Measurements from ENCODE around the gene PDGFB. TPM values are rescaled to one million over a fixed set of nuclear protein-coding genes. Genes with fewer than 3 reads are reported as not detected.

Gene PDGFB
- total and polyA plus RNA-seq, 2 donors (not counting 1 experiment from before 2014, with no cell fraction given): 0.04 TPM; not detected in 1

DNA sequence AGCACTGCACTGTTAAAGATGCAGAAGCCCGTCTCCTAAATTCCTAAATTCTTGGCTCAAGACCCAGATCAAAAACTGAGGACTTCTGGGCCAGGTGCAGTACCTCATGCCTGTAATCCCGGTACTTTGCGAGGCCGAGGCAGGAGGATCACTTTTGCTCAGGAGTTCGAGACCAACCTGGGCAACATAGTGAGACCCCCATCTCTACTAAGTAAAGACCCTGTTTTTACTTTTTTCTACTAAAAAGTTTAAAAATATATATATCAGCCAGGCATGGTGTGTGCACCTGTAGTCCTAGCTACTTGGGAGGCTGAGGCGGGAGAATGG, 29.7 kb downstream of the PDGFB start:
- H3K9me3 ChIP-seq (ENCODE audit: control extremely low read depth in 1 of 3, control insufficient read depth in 2 of 3, insufficient read depth in 1 of 3, low read length in 2 of 3): peaks cover 0 to 4% (median 0%) of the 10 kb centered on the region in 3 donors
- POLR2A ChIA-PET: no interaction called here
- peaks cover 0 to 31% (median 12%) of the 10 kb centered on the region in 4 experiments for H3K27me3 ChIP-seq (replicated peaks in 1 of 4; ENCODE audit: control extremely low read depth in 1 of 4, control insufficient read depth in 3 of 4, insufficient read depth in 4 of 4, low read length in 3 of 4)
- H3K79me2 ChIP-seq (ENCODE audit: control insufficient read depth, insufficient read depth, low read length): no peaks in the 10 kb centered on the region
- no peak overlapping the region for H3K4me3 ChIP-seq (ENCODE audit: control extremely low read depth in 1 of 5, extremely low read depth in 1 of 5, insufficient read depth in 1 of 5, low read depth in 2 of 5, low read length in 4 of 5)
- H3K9me3 Mint-ChIP-seq (ENCODE audit: insufficient read depth): no peaks in the 10 kb centered on the region
- H3K27ac ChIP-seq (ENCODE audit: low read length in 2 of 2): no peak overlapping the region
- no peak overlapping the region for H3K9ac ChIP-seq (ENCODE audit: low read length)
- no peaks in the 10 kb centered on the region for H4K20me1 ChIP-seq (ENCODE audit: control insufficient read depth, insufficient read depth, low read length, poor library complexity, severe bottlenecking)
- no peak overlapping the region for H3K4me2 ChIP-seq (replicated peaks; ENCODE audit: low read depth, low read length, poor library complexity, severe bottlenecking)
- DNase-seq (no peak), ATAC-seq (ENCODE audit: low read depth) (no peak)
- CTCF ChIA-PET: no interaction called here
- no peak overlapping the region for H3K4me3 Mint-ChIP-seq
- no peak overlapping the region for H2AFZ ChIP-seq (ENCODE audit: insufficient read depth, low read depth, low read length, poor library complexity, severe bottlenecking)
- H3K4me1 ChIP-seq (ENCODE audit: control insufficient read depth in 2 of 2, insufficient read depth in 2 of 2, low read length in 2 of 2): no peaks in the 10 kb centered on the region
- H3K36me3 ChIP-seq (replicated peaks in 1 of 2; ENCODE audit: control extremely low read depth in 1 of 2, control insufficient read depth in 1 of 2, extremely low read depth in 1 of 2, insufficient read depth in 2 of 2, low read length in 1 of 2): no peaks in the 10 kb centered on the region
- H3K27me3 Mint-ChIP-seq: peaks cover 49% of the 10 kb centered on the region
- H3K4me1 Mint-ChIP-seq: no peaks in the 10 kb centered on the region
- H3K27ac Mint-ChIP-seq: no peak overlapping the region
- intact Hi-C loops (cut with micrococcal nuclease): no loop called here
- 100% methylated on average over 4 of the region's 6 CpGs for WGBS (ENCODE audit: insufficient coverage)
- TF ChIP-seq, protein P1, sequence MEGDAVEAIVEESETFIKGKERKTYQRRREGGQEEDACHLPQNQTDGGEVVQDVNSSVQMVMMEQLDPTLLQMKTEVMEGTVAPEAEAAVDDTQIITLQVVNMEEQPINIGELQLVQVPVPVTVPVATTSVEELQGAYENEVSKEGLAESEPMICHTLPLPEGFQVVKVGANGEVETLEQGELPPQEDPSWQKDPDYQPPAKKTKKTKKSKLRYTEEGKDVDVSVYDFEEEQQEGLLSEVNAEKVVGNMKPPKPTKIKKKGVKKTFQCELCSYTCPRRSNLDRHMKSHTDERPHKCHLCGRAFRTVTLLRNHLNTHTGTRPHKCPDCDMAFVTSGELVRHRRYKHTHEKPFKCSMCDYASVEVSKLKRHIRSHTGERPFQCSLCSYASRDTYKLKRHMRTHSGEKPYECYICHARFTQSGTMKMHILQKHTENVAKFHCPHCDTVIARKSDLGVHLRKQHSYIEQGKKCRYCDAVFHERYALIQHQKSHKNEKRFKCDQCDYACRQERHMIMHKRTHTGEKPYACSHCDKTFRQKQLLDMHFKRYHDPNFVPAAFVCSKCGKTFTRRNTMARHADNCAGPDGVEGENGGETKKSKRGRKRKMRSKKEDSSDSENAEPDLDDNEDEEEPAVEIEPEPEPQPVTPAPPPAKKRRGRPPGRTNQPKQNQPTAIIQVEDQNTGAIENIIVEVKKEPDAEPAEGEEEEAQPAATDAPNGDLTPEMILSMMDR (IDR thresholded peaks at IDR 0.05): no peak
- TF ChIP-seq EZH2 (IDR thresholded peaks at IDR 0.05; ENCODE audit: borderline replicate concordance, insufficient read depth, low read depth, low read length, poor library complexity, severe bottlenecking): no peak

GRCh38 chr22:39214383-39215069, 30.3 kb downstream of the PDGFB start:
- Mint-ChIP-seq H3K27me3 (peaks cover 44% of the 10 kb centered on the region), H3K4me1 (no peaks in the 10 kb centered on the region), H3K4me3 (no peak overlapping the region), H3K27ac (no peak overlapping the region), H3K9me3 (ENCODE audit: insufficient read depth) (no peaks in the 10 kb centered on the region)
- no peaks in the 10 kb centered on the region for H3K4me1 ChIP-seq (ENCODE audit: control insufficient read depth in 2 of 2, insufficient read depth in 2 of 2, low read length in 2 of 2)
- WGBS (ENCODE audit: insufficient coverage): 67% methylated on average over 7 of the region's 8 CpGs
- CTCF ChIA-PET: no interaction called here
- no peak overlapping the region for H3K27ac ChIP-seq (ENCODE audit: low read length in 2 of 2)
- peaks cover 0 to 4% (median 0%) of the 10 kb centered on the region in 3 donors for H3K9me3 ChIP-seq (ENCODE audit: control extremely low read depth in 1 of 3, control insufficient read depth in 2 of 3, insufficient read depth in 1 of 3, low read length in 2 of 3)
- no peak overlapping the region for H3K4me3 ChIP-seq (ENCODE audit: control extremely low read depth in 1 of 5, extremely low read depth in 1 of 5, insufficient read depth in 1 of 5, low read depth in 2 of 5, low read length in 4 of 5)
- POLR2A ChIA-PET: no interaction called here
- H2AFZ ChIP-seq (ENCODE audit: insufficient read depth, low read depth, low read length, poor library complexity, severe bottlenecking): no peak overlapping the region
- H3K9ac ChIP-seq (ENCODE audit: low read length): no peak overlapping the region
- no peak for ATAC-seq (ENCODE audit: low read depth)
- no peaks in the 10 kb centered on the region for H4K20me1 ChIP-seq (ENCODE audit: control insufficient read depth, insufficient read depth, low read length, poor library complexity, severe bottlenecking)
- H3K27me3 ChIP-seq (replicated peaks in 1 of 4; ENCODE audit: control extremely low read depth in 1 of 4, control insufficient read depth in 3 of 4, insufficient read depth in 4 of 4, low read length in 3 of 4): peaks cover 0 to 29% (median 12%) of the 10 kb centered on the region in 4 experiments
- no peaks in the 10 kb centered on the region for H3K79me2 ChIP-seq (ENCODE audit: control insufficient read depth, insufficient read depth, low read length)
- intact Hi-C loops (cut with micrococcal nuclease): no loop called here
- no peaks in the 10 kb centered on the region for H3K36me3 ChIP-seq (replicated peaks in 1 of 2; ENCODE audit: control extremely low read depth in 1 of 2, control insufficient read depth in 1 of 2, extremely low read depth in 1 of 2, insufficient read depth in 2 of 2, low read length in 1 of 2)
- no peak for DNase-seq
- TF ChIP-seq, protein P1 (IDR thresholded peaks at IDR 0.05): no peak
- no peak for TF ChIP-seq EZH2 (IDR thresholded peaks at IDR 0.05; ENCODE audit: borderline replicate concordance, insufficient read depth, low read depth, low read length, poor library complexity, severe bottlenecking)
- H3K4me2 ChIP-seq (replicated peaks; ENCODE audit: low read depth, low read length, poor library complexity, severe bottlenecking): no peak overlapping the region

Data from B cell (primary cell).